Measurements from ENCODE around the gene ALAS1. TPM values are rescaled to one million over a fixed set of nuclear protein-coding genes. Genes with fewer than 3 reads are reported as not detected.

The ALAS1 gene
- total RNA-seq, 2 experiments from 2014 or later = 34.4 to 43.6 TPM

DNA sequence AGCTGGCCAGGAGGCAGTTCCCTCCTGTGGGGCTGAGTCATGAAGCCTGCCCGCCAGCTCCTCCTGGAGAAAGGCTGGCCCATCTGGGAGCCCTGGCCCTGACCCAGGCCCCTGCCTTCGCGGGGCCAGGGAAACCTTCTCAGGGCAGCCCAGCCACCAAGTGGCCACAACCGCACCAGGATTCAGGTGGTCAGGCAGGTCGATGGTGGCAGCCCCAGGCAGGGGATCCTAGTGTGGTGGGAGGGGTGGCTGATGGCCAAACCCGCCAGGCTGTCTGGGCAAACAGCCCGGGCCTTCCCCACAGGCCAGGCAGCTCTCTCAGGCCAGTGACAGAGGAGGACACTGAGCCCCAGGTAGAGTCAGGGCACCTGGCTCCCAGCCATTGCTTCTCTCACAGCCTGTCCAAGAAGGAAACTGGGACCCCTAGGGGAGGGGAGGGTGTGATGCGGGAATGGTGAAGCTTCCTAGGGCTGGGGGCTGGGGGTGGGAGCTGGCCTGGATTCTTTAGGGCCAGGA, 39.8 kb downstream of the ALAS1 start:
- ChIA-PET CTCF (ENCODE audit: unreplicated experiment) (interaction anchor here (2.8 kb wide), 1 partner anchor 12 kb away, joined by 8 read pairs; the partner anchor contains the start of gene TLR9), POLR2A (interaction anchor here (0.6 to 2.8 kb wide), 7 partner anchors 11 to 84 kb away, joined by 3 to 27 read pairs (median 3); partner anchors contain the start of gene TLR9)
- peaks cover 22% of the 10 kb centered on the region; the same call in 1 of the 2 replicates for H3K79me2 ChIP-seq (ENCODE audit: insufficient read depth, low read depth, low read length)
- peak overlapping the region; percentile 73 for H3K4me2 ChIP-seq (ENCODE audit: low read length)
- no peak overlapping the region for H2AFZ ChIP-seq (ENCODE audit: low read length)
- intact Hi-C loops (cut with micrococcal nuclease; ENCODE audit: unreplicated experiment) = no loop called here
- peak overlapping the region; percentile 81 for H3K4me3 ChIP-seq (ENCODE audit: low read depth, low read length, poor library complexity, severe bottlenecking)
- no peaks in the 10 kb centered on the region for H4K20me1 ChIP-seq (ENCODE audit: insufficient read depth, low read length)
- no TSS peak for BruUV-seq (replicated peaks)
- no peak for TF ChIP-seq EZH2phosphoT487 (IDR thresholded peaks at IDR 0.05; ENCODE audit: borderline replicate concordance, low read depth, low read length)
- TF ChIP-seq CTCF (conservative IDR thresholded peaks at IDR 0.05; ENCODE audit: low read length) = 0 out of 2 replicates have a peak, but pooled peaks have one; percentile 12
- no peak for DNase-seq (ENCODE audit: low spot score)
- peaks cover 29% of the 10 kb centered on the region for H3K4me1 ChIP-seq (ENCODE audit: insufficient read depth, low read length, poor library complexity, severe bottlenecking)
- no peaks in the 10 kb centered on the region for H3K9me3 ChIP-seq (ENCODE audit: low read length)
- H3K27ac ChIP-seq (ENCODE audit: low read depth, low read length, poor library complexity, severe bottlenecking) = peak overlapping the region; percentile 47
- H3K9me2 ChIP-seq (ENCODE audit: insufficient read depth, low read length) = no peaks in the 10 kb centered on the region
- peaks cover 12% of the 10 kb centered on the region; the same call in 1 of the 2 replicates for H3K36me3 ChIP-seq (ENCODE audit: insufficient read depth, low read length)

- ChIA-PET POLR2A (interaction anchor here (0.6 to 2.8 kb wide), 9 partner anchors 13 to 84 kb away, joined by 3 to 27 read pairs (median 3); partner anchors contain the start of gene TLR9), CTCF (ENCODE audit: unreplicated experiment) (interaction anchor here (0.8 to 2.8 kb wide), 2 partner anchors 13 to 40 kb away, joined by 3 to 8 read pairs; partner anchors contain the start of genes TLR9 and WDR82)
- DNase-seq (ENCODE audit: low spot score) = no peak
- BruUV-seq (replicated peaks) = TSS peak; percentile 80
- intact Hi-C loops (cut with micrococcal nuclease; ENCODE audit: unreplicated experiment) = no loop called here
- H3K9me2 ChIP-seq (ENCODE audit: insufficient read depth, low read length) = no peaks in the 10 kb centered on the region
- H3K9me3 ChIP-seq (ENCODE audit: low read length) = no peaks in the 10 kb centered on the region
- peak overlapping the region; percentile 80; the same call in 1 of the 2 replicates for H2AFZ ChIP-seq (ENCODE audit: low read length)
- peaks cover 12% of the 10 kb centered on the region; the same call in 1 of the 2 replicates for H3K36me3 ChIP-seq (ENCODE audit: insufficient read depth, low read length)
- TF ChIP-seq CTCF (conservative IDR thresholded peaks at IDR 0.05; ENCODE audit: low read length) = no peak
- TF ChIP-seq EZH2phosphoT487 (IDR thresholded peaks at IDR 0.05; ENCODE audit: borderline replicate concordance, low read depth, low read length) = no peak
- H3K27ac ChIP-seq (ENCODE audit: low read depth, low read length, poor library complexity, severe bottlenecking) = peak overlapping the region; percentile 47
- peak overlapping the region; percentile 81 for H3K4me3 ChIP-seq (ENCODE audit: low read depth, low read length, poor library complexity, severe bottlenecking)
- H4K20me1 ChIP-seq (ENCODE audit: insufficient read depth, low read length) = no peaks in the 10 kb centered on the region
- H3K79me2 ChIP-seq (ENCODE audit: insufficient read depth, low read depth, low read length) = peaks cover 22% of the 10 kb centered on the region; the same call in 1 of the 2 replicates
- H3K4me1 ChIP-seq (ENCODE audit: insufficient read depth, low read length, poor library complexity, severe bottlenecking) = peaks cover 29% of the 10 kb centered on the region
- H3K4me2 ChIP-seq (ENCODE audit: low read length) = peak overlapping the region; percentile 73
Observed at GRCh38 chr3:52238193-52238760, 40.3 kb downstream of the ALAS1 start.

All from OCI-LY7 (cell line).